Stimulated activated CD4-positive, alpha-beta T cell treated with anti-CD3 and anti-CD28 coated beads, Interleukin-2, amount 100 ng/mL, for 4 hours (primary cell): Measurements from ENCODE around the gene DLEU7.

Source experiments
- DNase-seq: peaks from one replicate; pipeline ENCODE4 v3.0.0-alpha.2; 2020; ENCODE audit warnings: low read depth

DLEU7 gene

DNA sequence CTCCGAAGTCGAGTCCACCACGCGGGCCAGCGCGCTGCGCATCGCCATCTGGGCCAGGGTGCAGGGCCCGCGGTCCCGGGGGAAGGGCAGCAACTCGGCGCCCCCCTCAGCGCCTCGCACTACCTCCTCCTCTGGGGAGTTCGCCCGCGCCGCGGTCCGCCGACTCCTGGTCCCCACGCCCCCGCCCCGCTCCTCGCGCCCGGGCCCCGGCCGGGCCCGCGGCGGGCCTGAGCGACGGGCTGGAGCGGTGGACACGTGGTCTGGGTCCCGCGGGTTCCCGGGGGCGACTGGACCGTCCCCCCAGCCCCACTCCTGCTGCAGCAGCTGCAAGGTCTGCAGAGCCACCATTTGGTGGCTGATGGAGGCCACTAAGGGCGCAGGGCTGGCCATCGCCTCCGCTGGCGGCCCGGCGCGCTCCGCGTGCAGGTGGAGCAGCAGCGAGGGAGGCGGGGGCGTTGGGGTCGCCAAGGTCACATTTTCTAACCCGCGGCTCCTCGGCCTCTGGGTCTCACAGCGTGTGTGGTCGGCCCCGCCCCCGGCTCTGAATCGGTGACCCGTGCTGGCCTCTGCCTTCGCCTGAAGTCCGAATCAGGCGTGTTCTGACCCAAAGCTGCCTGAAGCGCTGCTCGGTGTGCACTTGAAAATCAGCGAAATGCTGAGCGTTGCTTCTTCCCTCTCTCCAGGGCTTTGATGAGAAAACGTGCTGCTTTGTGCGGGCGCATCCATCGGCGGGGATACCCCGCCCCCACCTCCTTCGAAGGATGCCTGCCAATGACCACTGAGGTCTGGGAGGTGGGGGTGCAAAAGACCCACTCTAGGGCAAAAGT, at the start of gene DLEU7:
DLEU7 (minus strand) TSS at position 436 of the 827 bp plus-strand sequence; CDS start at position 390, 46 bp downstream.
- no peak for DNase-seq

DNA sequence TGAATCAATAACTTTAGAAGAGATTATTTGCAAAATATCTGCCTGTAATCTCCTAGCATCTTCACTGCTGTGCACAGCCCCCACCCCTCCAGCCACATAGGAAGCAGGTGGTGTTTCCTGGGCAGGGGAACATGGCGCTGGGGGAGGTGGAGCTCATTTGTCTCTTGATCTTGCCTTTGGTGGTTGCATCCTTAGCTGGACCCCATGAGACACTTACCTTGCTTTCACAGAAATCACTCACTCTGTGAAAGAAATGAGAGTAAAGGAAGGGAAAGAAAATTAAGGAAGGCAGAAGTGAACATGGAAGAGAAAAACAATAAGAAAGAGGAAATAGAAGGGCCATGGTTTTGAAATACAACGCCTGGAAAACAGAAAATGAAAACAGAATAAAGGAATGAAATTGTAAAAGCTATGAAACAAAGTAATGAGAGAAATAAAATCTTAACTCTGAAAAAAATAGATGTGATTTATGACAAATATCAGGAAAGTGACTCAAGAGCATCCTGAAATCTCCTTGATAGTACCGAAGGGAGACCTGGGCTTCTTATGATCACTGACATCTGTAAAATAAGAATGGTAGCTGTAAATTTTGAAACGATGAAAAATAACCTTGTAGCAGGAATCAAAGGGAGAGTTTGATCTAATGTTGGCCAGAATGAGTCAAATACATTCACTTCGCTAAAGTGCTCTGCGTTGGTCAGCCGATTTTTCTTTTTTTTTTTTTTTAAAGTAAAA, 48.9 kb upstream of the DLEU7 start:
- DNase-seq: no peak

DNA sequence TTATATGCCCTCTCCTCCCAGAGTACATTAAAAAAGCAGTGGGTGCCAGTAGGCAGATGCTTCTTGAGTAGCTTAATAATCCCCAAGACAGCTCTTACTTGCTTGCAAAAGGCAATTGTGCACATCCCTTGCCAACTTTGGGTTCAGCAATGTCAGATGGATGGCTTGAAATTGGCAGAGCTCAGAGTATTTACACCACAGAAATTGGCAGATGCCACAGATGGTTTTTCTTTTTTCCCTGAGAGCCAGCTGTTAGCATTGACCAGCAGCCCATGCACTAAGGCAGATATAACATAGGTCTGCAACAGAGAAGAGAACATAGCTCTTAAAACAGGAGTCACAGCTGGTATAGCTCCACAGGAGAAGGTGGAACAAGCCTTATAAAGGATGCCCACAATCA, 47.7 kb upstream of the DLEU7 start:
- no peak for DNase-seq

DNA sequence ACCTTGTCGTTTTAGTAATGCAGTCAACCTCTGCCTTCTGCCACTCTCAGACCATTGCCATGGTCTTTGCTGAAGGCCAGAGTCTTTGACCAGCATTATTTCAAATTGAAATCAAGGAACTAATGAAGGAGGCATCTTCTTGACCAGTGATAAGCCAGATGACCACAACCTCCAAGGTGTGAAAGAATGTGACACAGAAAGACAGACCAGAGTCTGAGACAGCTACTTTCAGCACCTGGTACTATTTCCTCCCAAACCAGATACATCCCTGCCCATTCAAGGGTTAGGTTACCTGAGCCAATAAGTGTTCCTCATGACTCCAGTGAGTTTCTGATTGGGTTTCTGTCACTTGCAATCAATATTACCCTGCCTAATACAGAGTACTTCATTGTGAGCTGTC, 45.8 kb upstream of the DLEU7 start:
- no peak for DNase-seq

DNA sequence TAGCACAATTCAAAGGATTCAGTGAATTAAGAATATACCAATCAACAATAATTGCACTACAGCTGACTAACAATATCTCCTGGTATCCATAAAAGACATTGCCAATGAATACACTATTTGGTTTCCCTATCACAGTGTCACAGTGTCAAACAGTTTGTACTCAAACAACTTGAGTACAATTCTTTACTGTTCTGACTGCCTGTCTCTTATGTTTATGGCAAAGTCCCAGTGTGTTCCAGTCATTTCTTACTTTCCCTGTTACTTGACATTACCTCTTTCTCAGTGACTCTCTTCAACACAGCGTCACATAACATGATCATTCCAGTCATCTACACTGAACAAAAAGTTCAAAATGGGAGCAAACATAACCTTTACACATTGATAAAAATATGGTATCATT, 44.9 kb upstream of the DLEU7 start:
- no peak for DNase-seq

DNA sequence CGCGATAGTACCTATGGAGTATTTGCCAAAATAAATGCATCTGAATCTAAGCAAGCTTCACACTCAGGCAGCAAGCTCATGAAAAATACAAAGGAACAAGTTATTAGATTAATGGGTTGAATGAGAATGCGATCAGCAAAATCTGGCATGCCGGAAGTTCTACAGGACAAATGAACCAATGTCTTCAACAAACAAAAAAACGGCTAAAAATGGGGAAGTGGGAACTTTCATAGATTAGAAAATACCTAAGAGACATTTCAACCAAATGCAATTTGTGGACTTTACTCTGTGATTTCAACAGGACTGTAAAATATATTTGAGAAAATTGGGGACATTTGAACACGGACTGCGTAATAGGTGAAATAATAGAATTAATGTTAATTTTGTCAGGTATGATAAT, 43.7 kb upstream of the DLEU7 start:
- no peak for DNase-seq

DNA sequence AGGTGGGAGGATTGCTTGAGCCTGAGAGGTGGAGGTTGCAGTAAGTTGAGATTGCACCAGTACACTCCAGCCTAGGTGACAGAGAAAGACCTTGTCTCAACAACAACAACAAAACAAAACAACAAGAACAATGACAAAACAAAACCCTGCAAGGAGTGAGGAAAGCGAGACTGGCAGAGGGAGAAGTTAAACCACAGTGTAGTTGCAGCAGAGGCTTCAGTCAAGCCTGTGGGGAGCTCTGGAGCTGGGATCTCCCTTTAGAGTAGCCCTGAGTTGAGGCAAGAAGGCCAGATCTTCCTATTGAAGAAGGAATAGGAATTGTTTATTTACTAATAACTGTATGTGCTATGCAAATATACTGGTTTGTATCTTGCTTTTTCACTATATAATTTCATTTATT, 40.8 kb upstream of the DLEU7 start:
- no peak for DNase-seq

DNA sequence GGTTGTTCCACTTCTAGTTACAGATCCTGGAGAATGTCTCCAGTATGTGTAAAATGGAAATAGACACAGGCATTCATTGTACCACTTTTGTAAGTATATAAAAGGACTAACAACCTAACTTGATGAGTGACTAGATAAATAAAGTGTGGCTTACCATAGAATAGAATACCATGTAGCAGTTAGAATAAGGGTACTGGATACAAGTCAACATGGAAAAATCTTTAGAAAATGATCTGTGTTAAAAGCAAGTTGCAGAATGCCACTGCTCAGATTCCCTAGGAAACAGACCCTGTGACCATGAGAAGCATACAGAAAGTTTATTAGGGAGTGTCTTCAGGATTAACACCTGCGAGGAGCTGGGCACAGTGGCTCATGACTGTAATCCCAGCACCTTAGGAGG, 40.2 kb upstream of the DLEU7 start:
- no peak for DNase-seq

DNA sequence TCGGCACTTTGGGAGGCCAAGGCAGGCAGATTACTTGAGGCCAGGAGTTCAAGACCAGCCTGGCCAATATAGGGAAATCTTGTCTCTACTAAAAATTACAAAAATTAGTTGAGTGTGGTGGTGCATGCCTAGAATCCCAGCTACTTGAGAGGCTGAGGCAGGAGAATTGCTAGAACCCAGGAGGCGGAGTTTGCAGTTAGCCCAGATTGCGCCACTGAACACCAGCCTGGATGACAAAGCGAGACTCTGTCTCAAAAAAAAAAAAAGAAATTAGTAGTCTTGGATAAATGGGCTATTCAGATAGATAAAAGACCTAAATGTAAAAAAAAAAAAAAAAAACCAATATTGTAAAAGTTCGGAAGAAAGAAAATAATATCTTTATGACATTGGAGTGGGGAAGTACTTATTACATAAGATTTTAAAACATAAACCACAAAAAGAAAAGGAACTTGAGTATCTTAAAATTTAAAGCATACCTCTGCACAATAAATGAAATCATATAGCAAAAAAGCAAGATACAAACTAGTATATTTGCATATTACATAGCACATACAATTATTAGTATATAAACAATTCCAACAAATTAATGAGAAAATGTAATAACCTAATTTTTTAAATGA, 39.4 kb upstream of the DLEU7 start:
- DNase-seq: no peak

DNA sequence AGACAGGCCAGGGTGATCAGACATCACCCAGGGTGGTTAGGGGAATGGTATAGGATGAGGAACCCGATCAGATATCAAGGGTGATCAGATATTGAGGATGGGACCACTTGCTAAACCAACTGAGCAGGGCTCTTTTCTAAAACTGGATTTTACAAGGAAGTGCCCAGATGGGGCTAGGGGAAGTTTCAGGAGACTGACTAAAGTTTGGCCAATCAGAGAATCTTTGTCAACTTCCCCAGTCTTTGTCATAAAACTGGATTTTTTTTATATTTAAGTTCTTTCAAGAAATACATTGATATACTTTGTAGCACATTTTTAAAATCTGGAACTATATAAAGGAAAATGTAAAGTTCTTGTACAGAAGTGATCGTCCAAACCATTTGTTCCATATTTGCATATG, 30.5 kb upstream of the DLEU7 start:
- DNase-seq: no peak

DNA sequence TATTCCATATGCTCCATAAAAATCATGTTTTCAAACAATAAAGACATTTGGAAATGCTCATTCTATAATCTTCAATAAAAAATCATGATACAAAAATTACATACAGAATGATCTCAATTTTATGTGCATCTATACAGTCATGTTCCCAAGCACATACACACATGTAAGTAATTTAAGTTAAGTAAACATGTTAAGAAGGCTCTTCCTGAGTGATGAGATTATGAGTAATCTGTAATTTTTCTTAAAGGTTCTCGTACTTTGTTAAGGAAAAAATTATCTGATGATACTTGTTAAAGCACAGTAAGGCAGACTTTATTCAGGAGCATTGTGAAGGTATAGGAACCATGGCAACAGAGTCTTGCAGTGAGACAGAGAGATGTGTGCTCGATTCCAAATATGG, 30.0 kb upstream of the DLEU7 start:
- no peak for DNase-seq

DNA sequence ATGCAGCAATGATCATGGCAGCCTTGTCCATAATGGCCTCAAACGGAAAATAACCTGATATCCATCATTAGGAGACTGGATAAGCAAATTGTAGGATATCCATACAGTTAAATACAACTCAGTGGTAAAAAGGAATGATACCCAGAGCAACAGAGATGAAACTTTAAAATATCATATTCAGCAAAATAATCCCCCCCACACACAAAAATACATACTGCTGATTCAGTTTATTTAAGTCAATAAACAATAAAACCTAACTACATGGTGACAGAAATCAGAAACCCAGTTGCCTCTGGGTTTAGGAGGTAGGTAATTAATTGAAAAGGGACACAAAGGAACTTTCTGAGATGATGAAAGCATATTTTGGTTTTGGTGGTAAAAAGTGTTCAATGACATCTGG, 27.9 kb upstream of the DLEU7 start:
- no peak for DNase-seq

DNA sequence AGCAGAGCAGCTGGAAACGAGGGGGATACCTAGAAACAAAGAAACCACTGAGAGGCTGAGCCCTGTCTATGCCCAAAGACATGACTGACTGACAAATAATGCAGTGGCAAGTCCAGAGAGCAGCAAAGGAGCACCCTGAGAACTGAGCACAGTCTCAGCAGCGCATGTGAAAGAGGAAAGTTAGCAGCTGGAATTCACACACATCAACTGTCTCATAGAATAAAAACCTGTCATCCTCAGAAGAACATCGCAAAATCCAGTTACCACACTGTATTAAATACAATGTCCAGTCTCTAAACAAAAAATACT, 24.1 kb upstream of the DLEU7 start:
- no peak for DNase-seq

DNA sequence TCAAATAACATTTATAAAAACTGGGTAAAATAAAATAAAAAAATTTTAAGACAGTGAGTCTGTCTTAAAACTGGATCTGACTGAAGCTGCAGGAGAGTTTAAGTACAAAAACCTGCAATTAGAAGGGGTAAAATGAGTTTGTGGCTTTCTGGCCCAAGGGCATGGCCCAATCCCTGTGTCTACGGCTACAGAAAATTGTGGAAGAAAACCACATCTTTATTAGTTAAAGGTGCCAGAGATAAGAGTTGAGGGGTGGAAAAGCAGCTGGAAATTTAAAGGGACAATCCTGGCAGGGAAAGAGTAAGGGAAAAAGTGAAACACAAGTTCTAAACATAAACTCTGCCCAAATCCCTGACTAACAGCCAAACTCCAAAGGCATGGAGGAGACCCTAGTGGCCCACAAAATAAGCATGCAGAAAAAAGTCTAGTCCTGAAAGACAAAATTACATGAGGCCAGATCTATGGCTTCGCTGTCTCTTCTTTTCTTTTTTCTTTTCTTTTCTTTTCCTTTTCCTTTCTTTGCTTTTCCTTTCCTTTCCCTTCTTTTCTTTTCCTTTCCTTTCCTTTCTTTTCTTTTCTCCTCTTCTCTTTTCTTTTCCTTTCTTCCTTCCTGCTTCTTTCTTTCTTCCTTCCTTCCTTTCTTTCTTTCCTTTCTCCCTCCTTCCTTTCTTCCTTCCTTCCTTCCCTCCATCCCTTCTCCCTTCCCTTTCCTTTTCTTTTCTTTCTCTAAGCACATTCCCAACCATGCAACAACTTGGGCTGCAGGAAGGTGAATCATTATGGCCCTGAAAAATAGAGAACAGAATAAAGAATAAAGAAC, 23.5 kb upstream of the DLEU7 start:
- DNase-seq: no peak

DNA sequence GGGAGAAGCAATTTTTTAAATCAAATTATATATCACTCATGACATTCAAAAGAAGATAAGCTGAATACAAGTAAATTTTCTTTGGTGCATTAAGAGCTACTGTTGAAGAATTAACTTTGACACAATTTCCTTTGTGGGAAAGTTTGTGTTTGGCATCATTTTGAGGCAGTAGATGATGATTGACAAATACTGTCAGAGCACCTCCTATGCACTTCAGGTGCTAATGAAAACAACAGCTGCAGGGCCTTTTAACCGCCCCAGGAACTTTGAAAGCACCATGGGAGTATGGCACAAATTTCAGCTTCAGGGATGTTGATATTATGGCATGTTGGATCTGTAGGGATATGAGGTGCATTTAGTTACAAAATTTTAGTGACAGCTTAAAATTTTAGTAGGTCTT, 21.0 kb upstream of the DLEU7 start:
- no peak for DNase-seq

DNA sequence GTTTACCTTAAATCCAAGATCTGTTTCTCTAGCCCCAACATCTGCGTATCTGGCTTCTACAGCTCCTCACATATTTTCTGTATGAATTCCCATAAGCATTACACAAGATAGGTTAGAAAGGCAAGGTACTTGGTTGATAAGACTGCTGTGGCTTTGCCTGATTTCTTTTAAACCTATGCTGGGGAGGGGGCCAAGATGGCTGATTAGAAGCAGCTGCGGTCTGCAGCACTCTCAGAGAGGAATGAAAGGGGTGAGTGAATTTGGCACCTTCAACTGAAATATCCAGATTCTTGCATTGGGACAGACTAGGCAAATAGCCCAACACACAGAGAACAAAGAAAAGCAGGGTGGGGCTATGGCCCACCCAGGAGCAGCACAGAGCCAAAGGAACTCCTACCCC, 12.2 kb upstream of the DLEU7 start:
- DNase-seq: no peak

DNA sequence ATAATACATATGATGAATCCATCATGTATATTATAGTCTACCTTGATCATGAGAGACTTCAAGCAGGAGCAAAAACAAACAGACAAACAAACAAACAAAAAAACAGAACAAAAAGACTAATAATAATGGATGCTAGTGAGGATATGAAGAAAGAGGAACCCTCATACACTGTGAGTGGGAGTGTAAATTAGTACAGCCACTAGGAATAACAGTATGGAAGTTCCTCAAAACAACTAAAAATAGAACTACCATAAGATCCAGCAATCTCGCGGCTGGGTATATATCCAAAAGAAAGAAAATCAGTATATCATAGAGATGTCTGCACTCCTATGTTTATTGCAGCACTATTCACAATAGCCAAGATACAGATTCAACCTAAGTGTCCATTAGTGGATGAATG, 7.0 kb upstream of the DLEU7 start:
- no peak for DNase-seq

DNA sequence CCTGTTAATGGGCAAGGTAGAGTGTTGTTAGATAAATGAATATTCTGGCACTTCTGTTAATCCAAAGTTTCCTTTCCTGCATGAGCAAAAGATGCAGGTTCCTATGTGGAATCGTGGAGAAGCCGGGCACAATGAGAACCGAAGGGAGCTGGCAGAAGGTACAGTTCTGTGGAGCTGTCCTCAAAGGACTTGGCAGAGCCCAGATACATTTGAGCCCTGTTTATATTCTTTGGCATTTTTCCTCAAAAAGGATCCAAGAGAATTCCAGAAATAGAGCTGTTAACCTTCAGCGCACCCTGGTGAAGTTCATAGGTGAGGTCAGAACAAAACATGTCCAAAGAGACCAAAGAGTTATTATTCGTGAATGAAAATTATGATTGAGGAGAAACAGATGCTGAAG, 4.0 kb upstream of the DLEU7 start:
- DNase-seq: no peak

DNA sequence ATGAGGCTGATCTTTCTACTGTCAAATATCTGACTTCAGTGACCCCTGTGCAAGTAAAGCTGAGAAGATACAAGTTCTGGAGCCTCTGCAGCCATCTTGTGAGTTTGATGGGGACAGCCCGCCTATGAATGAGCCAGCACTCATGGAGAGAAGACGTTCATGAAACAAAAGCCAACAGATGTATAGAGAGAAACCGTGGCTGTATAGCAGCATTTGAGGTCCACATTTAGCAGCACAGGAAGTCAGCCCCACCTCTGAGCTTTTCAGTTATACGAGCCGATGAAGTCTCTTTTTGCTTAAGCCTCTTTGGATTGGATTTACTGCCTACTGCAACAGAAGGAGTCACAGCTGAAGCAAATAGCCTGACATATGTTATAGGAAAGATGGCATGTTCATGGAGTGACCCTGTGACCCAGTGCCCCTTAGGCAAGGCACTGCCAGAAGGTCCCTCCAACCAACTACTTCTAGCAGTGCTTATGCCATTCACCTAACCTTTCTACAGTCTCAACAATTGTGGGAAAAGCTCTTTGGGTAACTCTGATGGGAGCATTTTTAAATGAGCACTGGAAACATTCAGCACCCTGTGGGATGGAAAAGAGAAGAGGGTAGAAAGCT, 3.5 kb upstream of the DLEU7 start:
- no peak for DNase-seq

DNA sequence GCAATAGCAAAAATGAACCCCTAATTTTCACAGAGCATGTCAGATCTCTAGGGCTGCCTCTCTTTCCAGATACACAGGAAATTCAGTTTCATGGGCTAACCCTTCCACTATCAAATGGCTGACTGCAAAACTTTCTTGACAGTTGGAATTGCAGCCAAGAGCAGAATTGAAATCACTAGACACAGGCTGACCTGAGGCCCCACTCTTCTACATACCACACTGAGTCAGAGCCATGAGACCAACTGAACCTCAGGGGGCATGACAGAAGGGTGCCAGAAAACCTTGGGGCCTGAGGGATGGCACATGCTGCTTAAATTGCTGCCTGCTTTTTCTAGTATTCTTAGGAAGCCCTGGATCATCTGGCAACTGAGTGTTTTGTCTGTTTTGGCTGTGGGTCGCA, 1.7 kb upstream of the DLEU7 start:
- DNase-seq: no peak

DNA sequence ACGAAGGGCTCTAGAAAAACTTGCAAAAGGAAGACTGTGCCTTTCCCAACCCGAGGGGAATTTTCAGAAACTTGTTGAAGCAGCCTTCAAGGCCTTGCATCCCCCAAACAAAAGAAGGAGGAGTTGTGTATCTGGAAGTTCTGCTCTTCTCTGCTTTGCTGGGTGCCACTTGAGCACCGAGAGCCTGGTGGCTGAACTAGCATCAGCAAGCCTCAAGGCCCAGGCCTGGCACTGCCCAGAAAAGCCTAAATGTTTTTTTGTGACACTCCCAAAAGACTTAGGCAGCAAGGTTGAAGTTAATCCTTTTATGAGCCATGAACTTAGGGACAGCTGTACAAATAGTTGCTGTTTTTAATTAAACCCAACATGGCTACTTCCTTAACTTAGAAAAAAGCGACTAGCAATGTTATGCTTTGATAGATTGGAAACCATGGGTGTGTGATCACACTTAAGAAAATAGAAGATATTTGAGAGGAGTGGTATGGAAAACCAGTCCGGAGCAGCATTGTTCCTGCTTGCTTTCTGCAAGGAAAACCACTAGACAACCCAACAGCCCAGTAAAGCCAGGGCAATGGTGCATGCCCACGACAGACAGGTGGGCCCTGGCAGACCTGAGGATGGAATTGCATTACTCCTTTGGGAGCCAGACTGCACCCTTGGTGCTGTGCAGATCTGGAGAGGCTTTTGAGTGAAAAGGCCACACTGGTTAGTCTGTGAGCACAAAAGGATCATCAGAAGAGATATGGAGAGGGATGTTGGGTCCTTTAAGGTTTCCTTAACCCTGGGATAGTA, 788 bp upstream of the DLEU7 start:
- DNase-seq: no peak

DNA sequence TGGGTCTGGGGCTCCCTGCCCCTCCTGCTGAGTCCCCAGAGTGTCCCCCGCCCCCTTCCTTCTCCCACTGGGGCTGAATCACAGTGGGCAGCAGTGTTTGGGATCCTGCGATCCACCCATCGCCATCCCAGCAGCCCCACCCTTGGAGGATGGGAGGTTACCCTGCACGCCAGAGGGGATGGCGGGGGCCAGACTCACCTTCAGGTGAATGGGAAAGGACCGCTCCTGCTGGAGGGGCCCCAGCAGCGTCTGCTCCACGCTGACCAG, 569 bp downstream of the DLEU7 start:
- no peak for DNase-seq
